NCI-H1417 treated with DMSO at 0.1 percent for 48 hours (cell line): ENCODE results near the gene HIGD1B.

Experiments used
- DNase-seq: peaks from one replicate; lab custom pipeline; 2025; lab: John Stamatoyannopoulos, UW

HIGD1B gene

DNA sequence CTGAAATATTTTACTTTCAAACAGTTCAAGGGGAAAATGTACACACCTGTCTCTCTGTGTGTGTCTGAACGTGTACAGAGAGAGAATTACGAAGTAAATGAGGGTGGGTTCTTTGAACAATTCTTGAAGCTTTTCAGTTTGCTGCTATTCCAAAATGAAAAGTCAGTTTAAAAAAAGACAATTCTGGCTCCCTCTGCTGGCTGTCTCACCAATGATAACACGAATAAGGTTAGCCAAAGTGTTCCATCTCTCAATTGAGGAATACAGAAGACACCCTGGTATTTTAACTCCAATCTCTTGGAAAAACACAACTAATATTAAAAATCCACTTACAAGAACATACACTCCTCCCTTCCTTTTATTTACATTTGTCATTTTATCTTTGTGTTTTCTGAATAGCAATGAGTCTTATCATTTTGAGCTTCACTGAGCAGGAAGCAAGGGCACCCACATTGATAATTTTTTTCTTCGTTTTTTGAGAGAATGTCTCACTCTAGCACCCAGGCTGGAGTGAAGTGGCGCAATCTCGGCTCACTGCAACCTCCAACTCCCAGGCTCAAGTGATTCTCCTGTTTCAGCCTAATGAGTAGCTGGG lies 31.0 kb downstream of the HIGD1B start:
- DNase-seq, result no peak

DNA sequence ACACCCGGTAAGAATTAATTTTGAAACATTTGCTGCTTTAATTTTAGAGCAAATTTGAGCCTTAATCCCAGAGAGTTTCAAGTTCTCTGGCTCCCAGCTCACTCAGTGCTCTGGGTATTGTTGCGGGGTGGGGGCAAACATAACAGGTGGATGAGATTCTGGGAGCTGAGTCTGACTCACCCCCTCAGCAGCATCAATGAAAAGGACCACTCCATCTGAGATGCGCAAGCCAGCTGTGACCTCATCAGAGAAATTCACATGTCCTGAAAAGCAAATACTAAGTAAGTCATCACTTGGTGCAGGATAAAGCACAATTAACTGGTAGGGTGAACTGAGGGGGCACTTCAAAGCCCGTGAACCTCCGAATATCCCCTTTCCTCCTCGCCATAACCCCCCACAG lies 31.7 kb downstream of the HIGD1B start:
- DNase-seq, result no peak

GRCh38 chr17:44880062-44880461 lies 32.4 kb downstream of the HIGD1B start:
- no peak for DNase-seq

DNA sequence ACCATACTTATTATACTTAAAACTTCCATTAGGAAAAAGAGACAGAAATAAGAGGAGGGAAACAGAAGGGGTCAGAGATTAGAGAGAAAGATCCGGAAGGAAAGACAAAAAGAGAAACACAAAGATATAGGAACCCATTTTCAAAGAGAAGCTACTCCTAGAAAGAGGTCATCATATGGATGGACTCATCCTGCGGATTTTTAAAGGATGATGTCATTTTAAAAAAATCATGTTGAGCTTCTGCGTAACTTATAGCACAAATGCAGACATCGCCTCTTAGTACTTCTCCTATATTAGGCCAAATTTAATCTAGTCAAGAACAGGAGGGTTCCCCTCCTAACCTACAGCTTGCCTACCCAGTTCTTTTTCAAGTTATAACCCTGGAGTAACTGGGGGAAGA lies 33.5 kb downstream of the HIGD1B start:
- no peak for DNase-seq

DNA sequence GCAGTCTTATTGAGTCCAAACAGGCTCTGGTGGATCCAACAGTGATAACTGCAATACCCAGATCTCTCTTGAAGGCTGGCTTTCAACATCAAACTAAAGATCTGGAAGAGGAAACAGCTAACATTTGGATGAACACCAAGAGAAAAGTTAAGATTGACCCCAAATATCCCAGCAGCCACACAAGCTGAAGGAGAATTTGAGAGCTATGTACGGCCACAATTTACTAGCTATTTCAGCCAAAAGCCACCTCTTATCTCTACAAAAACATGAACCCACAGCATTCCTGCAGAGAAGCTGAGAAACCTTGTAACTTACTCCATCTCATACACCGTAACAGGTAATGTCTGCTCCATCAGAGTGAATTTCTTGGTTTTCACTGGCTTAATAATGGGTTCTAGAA lies 37.3 kb downstream of the HIGD1B start:
- DNase-seq, result no peak

DNA sequence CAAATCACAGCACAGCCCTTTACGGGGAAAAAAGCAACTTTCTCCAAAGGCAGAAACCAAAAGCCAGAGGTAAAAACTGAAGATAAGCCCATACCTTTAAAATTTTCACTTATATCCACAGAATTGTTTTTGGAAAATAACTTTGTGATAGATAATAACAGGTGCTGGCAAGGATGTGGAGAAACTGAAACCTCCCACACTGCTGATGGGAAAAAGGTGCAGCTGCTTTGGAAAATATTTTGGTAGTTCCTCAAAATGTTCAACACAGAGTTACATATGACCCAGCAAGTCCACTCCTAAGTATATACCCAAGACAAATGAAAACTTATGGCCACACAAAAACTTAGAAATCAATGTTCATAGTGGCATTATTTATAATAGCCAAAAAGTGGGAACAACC lies 39.3 kb downstream of the HIGD1B start:
- no peak for DNase-seq

GRCh38 chr17:44887971-44888954 lies 40.6 kb downstream of the HIGD1B start:
- DNase-seq, result no peak

DNA sequence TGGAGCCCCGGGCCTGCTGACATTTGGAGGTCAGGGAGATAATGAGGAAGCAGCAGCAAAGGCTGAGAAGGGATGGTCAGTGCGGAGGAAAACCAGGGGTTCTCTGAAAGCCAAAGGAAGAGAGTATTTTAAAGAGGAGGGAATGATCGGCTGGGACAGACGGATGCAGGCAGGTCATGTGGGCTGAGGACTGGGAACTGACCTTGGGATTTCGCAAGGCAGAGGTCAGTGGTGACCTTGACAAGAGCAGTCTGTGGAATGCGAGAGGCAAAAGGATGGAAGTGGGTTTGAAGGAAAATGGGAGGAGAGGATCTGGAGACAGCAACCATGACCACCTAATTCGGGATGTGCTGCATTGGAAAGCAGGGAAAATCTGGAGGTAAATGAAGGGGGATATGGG lies 41.3 kb downstream of the HIGD1B start:
- no peak for DNase-seq

GRCh38 chr17:44892250-44892649 lies 44.6 kb downstream of the HIGD1B start:
- DNase-seq, result no peak

DNA sequence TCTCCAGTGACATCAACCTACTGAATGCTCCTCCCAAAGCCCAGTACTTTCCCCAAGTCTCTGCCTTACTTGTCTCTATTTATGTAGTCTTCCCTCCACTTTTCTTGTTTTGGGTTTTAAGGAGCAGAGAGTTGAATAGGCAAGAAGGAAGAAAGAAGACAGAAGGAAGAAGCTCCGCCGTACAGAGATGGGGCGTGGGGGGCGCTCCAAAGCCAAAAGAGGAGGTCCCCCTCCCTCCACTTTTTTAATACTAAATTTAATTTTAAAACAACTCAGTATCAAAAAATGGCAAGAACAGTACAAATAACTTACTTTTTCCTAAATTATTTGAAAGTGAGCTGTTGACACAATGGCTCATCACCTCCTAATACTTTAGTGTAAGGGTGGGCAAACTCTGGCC lies 47.0 kb downstream of the HIGD1B start:
- no peak for DNase-seq

GRCh38 chr17:44898768-44899073 lies 51.0 kb downstream of the HIGD1B start:
- DNase-seq, result no peak

GRCh38 chr17:44899074-44899782 lies 51.5 kb downstream of the HIGD1B start, which contains the start of gene EFTUD2:
EFTUD2 (minus strand) TSS chr17:44899445; CDS start chr17:44894521, 4,924 bp downstream.
- peak; percentile 66 for DNase-seq
